GM20000 (cell line): Measurements from ENCODE around the gene CAND1.

Experiments
- DNase-seq: peaks from one replicate; pipeline ENCODE4 v3.0.0; 2012; ENCODE audit warnings: low spot score
- TF ChIP-seq, protein P1 (sequence below): IDR thresholded peaks from 2 replicates; pipeline ENCODE4 v1.5.1; 2012; ENCODE audit warnings: mild to moderate bottlenecking, control low read depth; ENCODE audit errors: extremely low read depth, missing control alignments

Gene CAND1

GRCh38 chr12:67280088-67280487 lies 10.9 kb downstream of the CAND1 start:
- DNase-seq = no peak
- TF ChIP-seq, protein P1, sequence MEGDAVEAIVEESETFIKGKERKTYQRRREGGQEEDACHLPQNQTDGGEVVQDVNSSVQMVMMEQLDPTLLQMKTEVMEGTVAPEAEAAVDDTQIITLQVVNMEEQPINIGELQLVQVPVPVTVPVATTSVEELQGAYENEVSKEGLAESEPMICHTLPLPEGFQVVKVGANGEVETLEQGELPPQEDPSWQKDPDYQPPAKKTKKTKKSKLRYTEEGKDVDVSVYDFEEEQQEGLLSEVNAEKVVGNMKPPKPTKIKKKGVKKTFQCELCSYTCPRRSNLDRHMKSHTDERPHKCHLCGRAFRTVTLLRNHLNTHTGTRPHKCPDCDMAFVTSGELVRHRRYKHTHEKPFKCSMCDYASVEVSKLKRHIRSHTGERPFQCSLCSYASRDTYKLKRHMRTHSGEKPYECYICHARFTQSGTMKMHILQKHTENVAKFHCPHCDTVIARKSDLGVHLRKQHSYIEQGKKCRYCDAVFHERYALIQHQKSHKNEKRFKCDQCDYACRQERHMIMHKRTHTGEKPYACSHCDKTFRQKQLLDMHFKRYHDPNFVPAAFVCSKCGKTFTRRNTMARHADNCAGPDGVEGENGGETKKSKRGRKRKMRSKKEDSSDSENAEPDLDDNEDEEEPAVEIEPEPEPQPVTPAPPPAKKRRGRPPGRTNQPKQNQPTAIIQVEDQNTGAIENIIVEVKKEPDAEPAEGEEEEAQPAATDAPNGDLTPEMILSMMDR = no peak

DNA sequence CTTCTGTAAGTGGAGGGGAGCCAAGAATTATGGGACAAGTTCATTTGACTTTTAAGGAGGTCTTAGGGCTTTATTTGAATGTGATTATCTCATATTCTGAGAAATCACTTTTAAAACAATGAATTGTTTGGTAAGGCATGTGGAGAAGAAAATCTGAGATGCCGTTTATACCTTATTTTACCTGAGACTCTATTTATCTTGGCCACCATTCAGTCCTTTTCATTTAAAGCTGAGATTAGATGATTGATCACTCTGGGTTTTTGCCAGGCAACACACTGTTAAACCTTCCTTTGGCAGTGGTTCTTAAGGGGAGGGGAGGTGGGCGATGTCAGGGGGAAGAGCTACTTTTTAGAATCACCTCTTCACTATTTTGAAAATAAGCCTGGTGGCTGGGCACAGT lies 11.4 kb downstream of the CAND1 start:
- TF ChIP-seq, protein P1 = no peak
- DNase-seq = no peak

GRCh38 chr12:67284561-67284960 lies 15.4 kb downstream of the CAND1 start:
- TF ChIP-seq, protein P1 = no peak
- DNase-seq = no peak

DNA sequence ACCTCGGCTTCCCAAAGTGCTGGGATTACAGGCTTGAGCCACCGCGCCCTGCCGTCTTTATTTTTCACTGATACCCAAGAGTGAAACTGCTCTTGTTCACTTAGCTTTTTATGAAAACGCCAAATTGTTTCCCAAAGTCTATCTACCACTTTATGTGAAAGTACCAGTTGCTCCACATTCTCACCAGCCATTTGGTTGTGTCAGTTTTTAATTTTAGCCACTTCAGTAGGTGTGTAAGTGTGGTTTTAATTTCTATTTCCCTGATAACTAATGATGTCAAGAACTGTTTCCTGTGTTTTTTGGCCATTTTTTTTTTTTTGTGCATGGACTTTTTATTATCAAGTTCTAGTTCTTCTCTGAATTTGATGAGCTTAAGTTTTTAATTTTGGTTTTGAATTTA lies 17.1 kb downstream of the CAND1 start:
- DNase-seq = no peak

DNA sequence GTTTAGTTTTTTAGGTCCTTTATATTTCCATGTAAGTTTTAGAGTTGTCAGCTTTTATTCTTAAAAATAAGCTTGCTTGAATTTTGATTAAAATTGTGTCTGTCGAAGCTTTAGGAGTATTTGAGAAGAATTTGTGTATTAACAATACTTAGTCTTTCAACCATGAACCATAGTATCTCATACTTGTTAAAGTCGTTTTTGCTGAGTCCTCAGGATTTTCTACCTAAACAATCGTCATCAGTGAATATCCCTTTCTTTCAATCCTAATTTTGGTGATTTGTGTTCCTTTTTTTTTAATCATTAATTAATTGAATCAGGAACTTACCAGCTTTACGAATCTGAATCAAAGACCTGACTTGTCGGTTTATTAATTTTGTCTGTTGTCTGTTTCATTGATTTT lies 18.2 kb downstream of the CAND1 start:
- TF ChIP-seq, protein P1 = no peak

More for the DNA sequence above, 17.1 kb downstream of the CAND1 start:
- TF ChIP-seq, protein P1 = no peak

DNA sequence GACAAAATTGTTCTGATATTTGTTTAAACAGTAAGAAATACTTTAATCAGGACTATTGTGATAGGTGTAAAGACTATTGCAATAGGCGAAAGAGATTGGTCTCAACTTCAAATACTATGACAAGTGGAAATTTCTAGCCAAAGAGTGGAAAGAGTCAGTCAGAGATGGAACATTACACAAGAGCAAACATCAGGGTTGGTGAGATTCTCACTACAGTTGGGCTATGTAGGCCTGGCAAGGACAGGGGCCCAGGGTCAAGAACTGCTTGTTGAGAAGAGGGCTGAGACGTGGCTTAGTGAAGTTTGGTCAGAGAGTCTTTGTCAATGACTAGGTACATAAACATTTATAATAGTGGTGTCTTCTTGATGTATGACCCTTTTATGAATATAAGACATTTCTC lies 19.4 kb downstream of the CAND1 start:
- TF ChIP-seq, protein P1 = no peak
- DNase-seq = no peak

More for the DNA sequence above, 18.2 kb downstream of the CAND1 start:
- DNase-seq = no peak

DNA sequence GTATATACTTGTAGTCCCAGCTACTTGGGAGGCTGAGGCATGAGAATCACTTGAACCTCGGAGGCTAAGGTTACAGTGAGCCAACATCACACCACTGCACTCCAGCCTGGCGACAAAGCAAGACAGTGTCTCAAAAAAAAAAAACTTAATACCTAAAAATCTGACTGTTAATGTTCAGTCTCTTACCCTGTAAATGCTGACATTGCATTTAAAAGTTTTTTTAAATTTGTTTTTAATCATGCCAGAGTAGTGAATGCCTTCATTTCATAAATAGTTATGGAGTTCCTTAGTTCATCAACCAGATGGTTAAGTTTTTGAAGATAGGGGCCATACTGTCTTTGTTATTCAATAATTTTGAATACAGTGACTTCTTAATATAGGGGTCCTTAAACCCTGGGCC lies 21.2 kb downstream of the CAND1 start:
- TF ChIP-seq, protein P1 = no peak
- DNase-seq = no peak

DNA sequence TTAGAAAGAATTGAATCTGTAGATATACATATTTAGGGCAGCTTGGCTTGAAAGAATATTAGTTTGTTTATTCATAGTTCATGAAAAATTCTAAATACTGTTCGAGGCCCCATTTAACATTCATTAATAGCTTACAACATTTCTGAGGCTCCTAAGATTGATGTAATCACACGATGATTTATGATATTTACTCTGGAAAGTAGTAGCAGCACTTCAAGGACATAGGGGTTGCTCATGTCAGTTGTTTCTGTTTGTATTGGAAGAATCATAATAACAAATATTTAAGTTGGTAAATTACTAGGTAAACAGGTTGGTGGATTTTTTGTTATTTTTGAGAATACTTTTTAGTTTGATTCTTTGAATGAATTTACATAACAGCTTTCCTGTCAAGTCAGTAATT lies 30.4 kb downstream of the CAND1 start:
- no peak for DNase-seq
- TF ChIP-seq, protein P1 = no peak
